SIG-M5 (cell line): ENCODE results near the gene C2orf81.
"Not testable (repeated sequence)": the region's sequence is repeated elsewhere in the genome, so short reads cannot be mapped to it uniquely, and the experiment has no call there.

ENCODE experiments used
- DNase-seq: peaks from one replicate; lab custom pipeline; 2025; lab: John Stamatoyannopoulos, UW

Gene C2orf81

GRCh38 chr2:74421221-74421870 lies at the start of gene C2orf81, which contains the start of gene WDR54:
Gene C2orf81 (minus strand): TSS chr2:74421619. CDS start chr2:74421560, 59 bp downstream.
Gene WDR54 (plus strand): TSS chr2:74421730. CDS start chr2:74422154, 424 bp downstream.
- DNase-seq: peak; percentile 58

- DNase-seq: not testable (repeated sequence)
Observed at GRCh38 chr2:74470742-74471141, 49.3 kb upstream of the C2orf81 start.

- no peak for DNase-seq
Observed at GRCh38 chr2:74464406-74464805, 43.0 kb upstream of the C2orf81 start.

DNA sequence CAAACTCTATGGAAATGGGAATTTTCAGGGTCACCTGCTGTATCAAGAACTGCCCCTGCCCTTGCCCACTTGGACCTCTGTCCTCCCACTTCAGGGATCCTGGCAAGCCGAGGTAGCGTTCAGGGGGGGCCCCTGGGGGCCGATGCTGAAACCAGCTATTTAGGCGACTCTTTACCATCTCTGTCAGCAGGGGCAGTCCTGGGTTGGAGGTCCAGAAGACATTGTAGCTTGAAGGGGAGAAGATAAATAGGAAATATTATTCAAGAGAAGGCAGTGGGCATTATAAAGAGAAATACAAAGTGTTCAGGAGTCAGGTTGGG lies 41.3 kb upstream of the C2orf81 start:
- DNase-seq: no peak

DNA sequence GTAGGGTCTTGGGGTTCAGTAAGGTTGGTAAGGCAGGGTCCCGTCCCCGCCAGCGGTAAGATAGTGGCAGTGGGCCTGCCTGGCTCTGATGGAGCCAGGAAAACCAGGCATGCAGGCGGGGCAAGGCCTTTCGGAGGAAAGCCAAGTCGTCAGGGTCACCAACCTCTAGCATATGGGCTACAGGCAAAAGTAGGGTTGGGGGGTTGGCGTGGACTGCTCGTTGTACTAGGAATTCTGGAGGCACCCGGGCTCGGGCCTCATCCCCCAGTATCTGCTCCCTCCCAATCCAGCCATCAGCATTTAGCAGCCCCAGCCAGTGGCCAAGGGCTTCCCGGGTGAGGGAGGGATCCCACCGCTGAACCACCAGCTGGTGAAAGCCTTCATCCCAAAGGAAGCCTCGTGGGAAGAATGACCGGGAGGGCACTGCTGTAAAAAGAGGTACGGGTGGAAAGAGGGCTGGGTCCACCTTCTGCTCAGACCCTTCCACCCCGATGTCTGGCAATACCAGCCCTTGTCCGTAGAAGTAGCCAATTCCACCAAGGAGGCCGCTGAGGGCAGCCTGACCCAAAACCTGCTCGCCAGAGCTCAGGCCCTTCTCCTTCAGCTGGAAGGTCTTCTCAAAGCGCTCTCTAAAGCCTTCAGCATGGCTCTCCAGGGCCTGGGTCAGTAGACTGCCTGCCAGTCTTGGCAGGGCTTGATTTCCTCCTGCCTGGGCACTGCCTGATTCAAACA lies 40.8 kb upstream of the C2orf81 start:
- no peak for DNase-seq

- no peak for DNase-seq
Observed at GRCh38 chr2:74461187-74462053, 40.0 kb upstream of the C2orf81 start.

GRCh38 chr2:74460187-74460586 lies 38.8 kb upstream of the C2orf81 start:
- DNase-seq: not testable (repeated sequence)

DNA sequence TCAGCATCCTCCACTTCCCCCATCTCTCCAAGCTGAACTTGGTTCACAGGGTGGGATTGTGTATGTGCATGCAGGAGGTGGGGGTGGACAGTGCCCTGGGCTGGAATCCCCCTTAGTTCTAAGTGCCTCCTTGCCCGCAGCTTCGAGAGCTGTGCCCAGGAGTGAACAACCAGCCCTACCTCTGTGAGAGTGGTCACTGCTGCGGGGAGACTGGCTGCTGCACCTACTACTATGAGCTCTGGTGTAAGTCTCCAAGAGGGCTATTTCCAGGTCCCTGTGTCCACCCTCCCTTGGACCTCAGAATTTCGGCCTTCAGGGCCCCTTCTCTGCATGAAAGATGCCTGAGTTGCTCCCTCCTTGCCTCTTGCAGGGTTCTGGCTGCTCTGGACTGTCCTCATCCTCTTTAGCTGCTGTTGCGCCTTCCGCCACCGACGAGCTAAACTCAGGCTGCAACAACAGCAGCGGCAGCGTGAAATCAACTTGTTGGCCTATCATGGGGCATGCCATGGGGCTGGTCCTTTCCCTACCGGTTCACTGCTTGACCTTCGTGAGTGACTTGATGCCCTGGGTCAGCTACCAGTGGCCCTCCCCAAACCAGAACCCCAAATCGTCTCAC lies 38.2 kb upstream of the C2orf81 start:
- not testable (repeated sequence) for DNase-seq

- DNase-seq: no peak
Observed at GRCh38 chr2:74458938-74459363, 37.5 kb upstream of the C2orf81 start.

DNA sequence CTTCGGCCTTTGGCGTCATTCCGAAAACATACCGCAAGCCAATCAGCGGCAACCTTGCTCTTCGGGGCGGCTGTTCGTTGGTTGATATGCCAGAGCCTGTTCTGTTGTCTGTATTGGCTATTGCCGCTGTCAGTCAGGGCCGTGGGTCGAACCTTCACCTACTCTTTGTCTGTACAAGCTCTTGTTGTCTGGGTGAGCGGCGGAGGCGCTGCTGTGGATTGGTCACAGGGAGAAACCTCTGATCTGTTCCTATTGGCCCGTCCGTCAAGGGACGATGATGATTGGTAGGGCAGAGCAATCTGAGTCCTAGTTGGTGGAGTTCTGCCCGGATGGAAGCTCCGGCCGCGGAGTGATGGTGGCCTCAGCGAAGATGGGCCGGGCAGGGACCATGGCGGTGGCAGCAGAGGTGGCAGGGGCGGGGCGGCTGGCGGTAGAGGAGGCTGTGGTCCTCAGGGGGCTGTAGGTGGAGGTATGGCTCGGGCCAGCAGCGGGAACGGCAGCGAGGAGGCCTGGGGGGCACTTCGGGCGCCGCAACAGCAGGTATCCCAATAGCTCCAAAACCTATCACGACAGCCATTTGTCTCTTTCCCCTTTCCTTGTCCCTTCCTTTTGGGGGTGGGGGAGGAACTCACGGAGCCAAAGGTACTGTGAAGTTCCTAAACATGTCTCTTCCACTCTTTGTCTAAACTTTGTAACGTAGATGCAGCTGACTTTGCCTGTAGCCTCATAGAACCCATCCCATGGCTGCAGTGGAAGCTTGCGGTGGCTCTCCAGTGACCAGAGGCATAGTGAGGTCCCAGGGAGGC lies 36.9 kb upstream of the C2orf81 start, which contains the start of gene WBP1:
Gene WBP1, plus strand, starts transcription at position 307 of the 806 bp plus-strand sequence. Its CDS starts 165 bp downstream, at position 472.
- peak; percentile 100 for DNase-seq

- no peak for DNase-seq
Observed at GRCh38 chr2:74457549-74458131, 36.2 kb upstream of the C2orf81 start.

DNA sequence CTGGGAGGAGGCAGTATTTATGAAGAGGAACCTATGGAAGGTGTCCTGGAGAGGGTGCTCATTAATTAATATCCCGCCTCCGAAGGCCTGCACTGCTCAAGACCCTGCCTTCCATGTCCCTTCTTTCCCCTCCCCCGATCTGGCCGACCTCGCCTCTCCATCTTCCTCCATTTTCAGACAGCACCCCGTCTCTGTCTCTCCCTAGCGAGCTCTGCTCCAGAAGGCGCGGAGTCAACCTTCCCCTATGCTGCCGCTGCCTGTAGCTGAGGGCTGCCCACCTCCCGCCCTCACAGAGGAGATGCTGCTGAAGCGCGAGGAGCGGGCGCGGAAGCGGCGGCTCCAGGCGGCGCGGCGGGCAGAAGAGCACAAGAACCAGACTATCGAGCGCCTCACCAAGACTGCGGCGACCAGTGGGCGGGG lies 35.7 kb upstream of the C2orf81 start:
- DNase-seq: no peak

GRCh38 chr2:74454654-74455511 lies 33.5 kb upstream of the C2orf81 start, which contains the start of gene INO80B:
Gene INO80B (plus strand): TSS chr2:74455087. CDS start chr2:74455117, 30 bp downstream.
- peak; percentile 94 for DNase-seq

DNA sequence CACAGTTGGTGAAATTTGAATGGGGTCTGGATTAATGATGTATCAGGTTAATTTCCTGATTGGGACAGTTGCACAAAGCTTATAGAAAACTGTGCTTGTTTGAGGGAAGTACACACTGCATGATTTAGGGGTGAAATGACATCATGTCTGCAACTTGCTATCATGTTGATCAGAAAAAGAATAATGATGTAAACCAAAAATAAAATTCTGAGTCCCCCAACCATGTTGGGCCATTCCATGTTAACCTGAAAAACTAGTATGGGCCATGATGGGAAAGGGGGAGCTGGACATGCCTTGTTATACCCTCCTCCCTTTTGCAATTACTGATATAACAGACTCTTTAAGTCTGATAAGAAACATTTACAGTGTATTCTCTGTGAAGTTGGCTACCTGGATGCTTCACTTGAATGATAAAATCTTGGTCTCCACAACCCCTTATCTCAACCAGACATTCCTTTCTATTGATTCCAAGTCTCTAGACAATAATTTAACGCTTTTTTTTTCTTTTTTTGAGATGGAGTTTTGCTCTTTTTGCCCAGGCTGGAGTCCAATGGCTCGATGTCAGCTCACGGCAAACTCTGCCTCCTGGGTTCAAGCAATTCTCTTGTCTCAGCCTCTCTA lies 29.3 kb upstream of the C2orf81 start:
- DNase-seq: no peak

DNA sequence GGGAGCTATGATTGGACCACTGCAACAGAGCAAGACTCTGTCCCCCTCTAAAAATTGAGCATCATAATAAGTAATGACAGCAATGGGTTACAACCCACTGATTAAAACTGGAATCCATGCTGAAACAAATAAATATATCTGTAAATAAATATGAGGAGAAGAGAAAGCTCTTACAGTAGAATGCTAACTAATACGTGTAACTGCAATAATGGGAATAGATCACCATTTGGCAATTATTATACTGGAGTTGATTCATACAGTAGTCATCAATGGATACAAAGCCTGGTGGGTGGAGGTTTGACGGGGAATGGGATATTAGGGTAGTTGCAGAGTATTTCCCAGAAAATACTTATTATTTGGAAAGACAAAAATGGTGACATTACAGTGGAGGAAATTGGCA lies 27.4 kb upstream of the C2orf81 start:
- DNase-seq: no peak

DNA sequence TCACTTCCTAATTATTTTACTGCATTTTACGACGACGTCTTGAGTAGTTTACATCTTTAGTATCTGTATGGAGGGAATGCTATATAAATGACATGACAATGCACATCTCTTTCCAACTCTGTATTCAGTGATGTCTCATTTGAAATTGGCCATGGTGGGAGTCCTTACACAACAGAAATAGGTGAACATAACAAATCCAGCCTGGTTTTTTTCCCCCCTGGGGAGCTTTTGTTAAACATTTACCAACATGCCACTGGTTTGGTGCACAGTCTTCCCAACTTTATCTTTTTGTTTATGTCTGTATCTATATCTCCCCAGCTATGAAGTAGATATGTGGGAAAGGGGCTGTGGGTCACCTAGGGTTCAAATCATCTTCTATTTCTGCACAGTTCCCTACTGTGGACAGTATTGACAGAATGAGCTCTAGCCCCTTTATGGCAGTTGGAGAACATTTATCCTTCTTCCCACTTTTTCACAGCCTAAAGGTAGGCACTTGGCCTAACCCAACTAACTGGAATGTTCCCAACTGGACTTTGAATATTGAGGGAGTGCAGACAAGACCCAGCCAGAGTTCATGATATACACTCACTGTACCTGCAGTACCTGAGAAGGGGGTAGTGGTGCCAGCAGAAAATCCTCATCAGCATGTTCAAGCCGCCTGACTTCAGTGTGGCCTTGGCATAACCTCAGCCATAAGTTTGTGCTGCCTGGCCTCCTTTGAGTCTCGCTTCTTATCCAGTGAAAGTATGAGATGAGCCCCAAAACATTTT lies 26.0 kb upstream of the C2orf81 start:
- DNase-seq: no peak

DNA sequence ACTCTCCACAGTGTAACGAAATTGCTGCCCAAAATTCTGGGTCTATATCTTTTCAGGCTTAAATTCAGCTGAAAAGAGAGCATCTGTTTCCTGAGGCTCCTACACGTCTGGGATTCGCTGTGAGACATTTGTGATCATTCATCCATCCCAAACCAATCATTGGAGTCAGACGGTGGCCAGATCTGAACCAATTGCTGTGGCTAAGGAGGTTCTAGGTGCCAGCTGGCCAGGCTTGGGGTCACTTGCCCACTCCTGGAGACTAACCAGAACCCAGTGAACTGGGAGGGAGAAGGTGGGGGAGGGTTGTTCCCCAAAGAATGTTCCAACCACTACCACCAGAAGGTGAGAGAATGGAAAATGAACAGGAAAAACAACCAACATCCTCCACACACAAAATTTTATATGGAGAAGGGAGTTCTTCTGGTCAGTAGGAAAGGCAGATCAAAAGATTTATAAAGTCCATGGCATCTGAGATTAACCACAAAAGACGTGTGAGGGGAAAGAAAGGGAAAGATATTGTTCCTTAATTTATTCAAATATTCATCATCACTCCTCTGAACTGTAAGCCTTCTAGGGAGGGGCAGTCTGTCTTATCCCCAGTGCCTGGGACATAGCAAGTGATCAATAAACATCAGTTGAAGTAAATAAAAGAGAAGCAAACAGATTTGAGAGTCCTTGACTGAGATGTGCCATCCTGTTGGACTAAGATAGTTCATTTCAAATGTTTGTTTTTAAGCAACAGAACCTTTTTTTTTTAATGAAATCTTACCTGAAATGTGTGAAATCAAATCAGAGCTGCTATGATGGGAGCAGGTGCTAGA lies 23.3 kb upstream of the C2orf81 start:
- DNase-seq: no peak
